VCaP (cell line): Measurements from ENCODE around the gene HRK.

ENCODE experiments used
- H3K27ac ChIP-seq: fragments of 450-650 bp; 2 replicates; pipeline ENCODE4 v1.5.1; 2017
- CTCF ChIP-seq: fragments of 450-650 bp; conservative IDR thresholded peaks from 2 replicates; pipeline ENCODE4 v1.5.1; 2017; ENCODE audit warnings: mild to moderate bottlenecking, moderate library complexity

Gene HRK

GRCh38 chr12:116806845-116807440, 74.3 kb downstream of the HRK start:
- no peak for TF ChIP-seq CTCF
- H3K27ac ChIP-seq = no peak overlapping the region
